GM12878 (cell line): ENCODE results near the gene ZNF546. TPM values are rescaled to one million over a fixed set of nuclear protein-coding genes. Genes with fewer than 3 reads are reported as not detected.

Experiments used
- ATAC-seq: fragments of 200-7000 bp; cut with Tn5 transposase; 3 replicates; pipeline ENCODE4 v1.9.1; 2020; ENCODE audit warnings: mild to moderate bottlenecking, moderate library complexity
- BruUV-seq: library from RNA; stranded (reverse); fragments of 400-500 nt; replicated peaks from 2 replicates; lab custom pipeline; 2021; lab: Mats Ljungman, UMichigan
- CTCF ChIA-PET: fragments of 300-600 bp; sonication (Branson Sonifier 250); formaldehyde crosslinking; extraction: SDS; loops from one replicate; lab custom pipeline; 2021; ENCODE audit warnings: inconsistent platforms; lab: Yijun Ruan, JAX
- POLR2A ChIA-PET: fragments of 350-600 bp; formaldehyde crosslinking; extraction: SDS; loops from one replicate; lab custom pipeline; 2021; ENCODE audit warnings: inconsistent platforms; lab: Charles Lee
- RAD21 ChIA-PET: fragments of 300-600 bp; sonication (Branson Sonifier 250); formaldehyde crosslinking; loops from one replicate; lab custom pipeline; 2023; ENCODE audit warnings: antibody characterized with exemption; ENCODE audit not compliant: unreplicated experiment; lab: Charles Lee
- SMC1A ChIA-PET: fragments of 300-600 bp; sonication (Branson Sonifier 250); formaldehyde crosslinking; loops from one replicate; lab custom pipeline; 2023; ENCODE audit not compliant: unreplicated experiment, uncharacterized antibody; lab: Charles Lee
- DNase-seq: peaks from one replicate; pipeline ENCODE4 v3.0.0-alpha.2; 2011; ENCODE audit warnings: low read depth, low spot score
- FAIRE-seq: peaks from 3 replicates; lab custom pipeline; 2011; peaks lifted over from hg19 to GRCh38; lab: Jason Lieb, UNC
- H2AFZ ChIP-seq: 2 replicates; pipeline ENCODE4 v1.6.0; 2011; ENCODE audit warnings: low read depth, low read length, control low read depth; ENCODE audit not compliant: control insufficient read depth
- H3K27ac ChIP-seq: 2 replicates; pipeline ENCODE4 v1.5.1; 2011; ENCODE audit warnings: control low read depth; ENCODE audit not compliant: control insufficient read depth, insufficient read depth
- H3K27me3 ChIP-seq, 2 experiments: replicated peaks in 1 of 2; 2 replicates each; pipeline versions ENCODE4 v1.6.0 to v1.6.1; 2011; ENCODE audit warnings: low read length in 1 of 2; ENCODE audit not compliant: control insufficient read depth in 2 of 2, insufficient read depth in 2 of 2
- H3K36me3 ChIP-seq, 2 experiments: 2 replicates each; pipeline ENCODE4 v1.5.1; 2011; ENCODE audit warnings: low read length in 1 of 2; ENCODE audit not compliant: control insufficient read depth in 2 of 2, insufficient read depth in 2 of 2
- H3K4me1 ChIP-seq: 2 replicates; pipeline ENCODE4 v1.6.1; 2011; ENCODE audit warnings: mild to moderate bottlenecking, low read length, moderate library complexity, mixed read lengths; ENCODE audit not compliant: control insufficient read depth, insufficient read depth
- H3K4me2 ChIP-seq: 2 replicates; pipeline ENCODE4 v1.6.0; 2011; ENCODE audit warnings: control low read depth; ENCODE audit not compliant: control insufficient read depth, insufficient read depth
- H3K4me3 ChIP-seq: fragments of 200-600 bp; sonication (generic); 2 replicates; pipeline ENCODE4 v1.5.1; 2016
- H3K79me2 ChIP-seq: 2 replicates; pipeline ENCODE4 v1.6.0; 2011; ENCODE audit warnings: low read length; ENCODE audit not compliant: control insufficient read depth, insufficient read depth
- H3K9ac ChIP-seq: 2 replicates; pipeline ENCODE4 v1.8.0; 2011; ENCODE audit warnings: low read length, control low read depth, mixed read lengths; ENCODE audit not compliant: control insufficient read depth, insufficient read depth
- H3K9me3 ChIP-seq: replicated peaks from 3 replicates; pipeline ENCODE4 v1.5.1; 2011; ENCODE audit warnings: mild to moderate bottlenecking, low read length; ENCODE audit not compliant: control insufficient read depth, insufficient read depth
- H4K20me1 ChIP-seq: 2 replicates; pipeline ENCODE4 v1.6.0; 2011; ENCODE audit not compliant: control insufficient read depth, insufficient read depth
- BCL11A ChIP-seq: IDR thresholded peaks from 2 replicates; pipeline ENCODE4 v1.6.1; 2011; ENCODE audit warnings: low read depth, low read length
- DPF2 ChIP-seq: fragments of 450-650 bp; IDR thresholded peaks from 2 replicates; pipeline ENCODE4 v1.6.1; 2017; ENCODE audit warnings: mild to moderate bottlenecking
- EP300 ChIP-seq, 2 experiments: fragments of 150-350 bp in 1 of 2; IDR thresholded peaks; 2 replicates each; pipeline ENCODE4 v1.6.1; 2011 to 2012; ENCODE audit warnings: low read depth in 2 of 2, low read length in 2 of 2, borderline replicate concordance in 1 of 2, improper control_type of control experiment in 1 of 2, inconsistent platforms in 1 of 2; ENCODE audit not compliant: control insufficient read depth in 1 of 2
- HCFC1 ChIP-seq: fragments of 150-350 bp; IDR thresholded peaks from 2 replicates; pipeline ENCODE4 v1.6.1; 2014; ENCODE audit warnings: low read length
- NFYA ChIP-seq: IDR thresholded peaks from 2 replicates; pipeline ENCODE4 v1.6.1; 2011; ENCODE audit warnings: low read depth, mild to moderate bottlenecking, low read length, improper control_type of control experiment, borderline replicate concordance
- NR2C1 ChIP-seq: fragments of 450-650 bp; IDR thresholded peaks from 2 replicates; pipeline ENCODE4 v1.6.1; 2017; ENCODE audit warnings: antibody characterized with exemption, mild to moderate bottlenecking, moderate library complexity
- NR2C2 ChIP-seq: IDR thresholded peaks from 2 replicates; pipeline ENCODE4 v1.6.1; 2011; ENCODE audit warnings: borderline replicate concordance, low read depth; ENCODE audit not compliant: control insufficient read depth, insufficient read length
- NRF1 ChIP-seq: conservative IDR thresholded peaks from 2 replicates; pipeline ENCODE4 v1.6.1; 2011; ENCODE audit warnings: mild to moderate bottlenecking, low read depth, low read length, improper control_type of control experiment
- TCF12 ChIP-seq: IDR thresholded peaks from 2 replicates; pipeline ENCODE4 v1.6.1; 2011; ENCODE audit warnings: low read depth, mild to moderate bottlenecking, low read length
- ZBED1 ChIP-seq: IDR thresholded peaks from 2 replicates; pipeline ENCODE4 v1.6.1; 2016; ENCODE audit warnings: borderline replicate concordance
- ZSCAN29 ChIP-seq: fragments of 450-650 bp; IDR thresholded peaks from 2 replicates; pipeline ENCODE4 v1.6.1; 2017; ENCODE audit warnings: mild to moderate bottlenecking, moderate library complexity
- WGBS: methylation state at CpG from one replicate; pipeline ENCODE4 v1.1.6; 2016; ENCODE audit warnings: low lambda C conversion rate; ENCODE audit not compliant: insufficient replicate concordance, insufficient coverage; ENCODE audit errors: missing lambda C conversion rate; 5-methylcytosine and 5-hydroxymethylcytosine counted together
- in situ Hi-C: fragments of 300-500 bp; cut with MboI; formaldehyde crosslinking; loops from 9 replicates; pipeline ENCODE4 v1.14.3; 2018; ENCODE audit warnings: mixed read lengths
- intact Hi-C: fragments of 100-400 bp; cut with micrococcal nuclease; formaldehyde crosslinking; loops from one replicate; pipeline ENCODE4 v1.14.2; 2022; ENCODE audit not compliant: unreplicated experiment
- polyA plus RNA-seq, 11 experiments: library from polyadenylated mRNA; depleted of rRNA in 4 of 11; unstranded in 6 of 11; stranded (reverse) in 5 of 11; fragments of >200 nt; fragmentation: Nextera tagmentation in 4 of 11; fragmentation: Illumina TruSeq in 1 of 11; extraction: Ambion mirVana in 4 of 11; extraction: Trizol in 1 of 11; gene quantifications; 1 replicate in 1 of 11; 2 replicates in 10 of 11; pipeline versions ENCODE4 v1.2.1 to v1.2.3, GENCODE V29; 2011 to 2016; ENCODE audit warnings: inconsistent platforms in 2 of 11, missing spikeins in 2 of 11, low read depth in 1 of 11
- total RNA-seq, 4 experiments: library from RNA; depleted of rRNA in 3 of 4; stranded (reverse); fragments of >200 nt in 3 of 4; fragmentation: Illumina TruSeq in 1 of 4; extraction: Trizol in 1 of 4; gene quantifications; 2 replicates each; pipeline versions ENCODE4 v1.2.1 to v1.2.3, GENCODE V29; 2013 to 2021

ZNF546 gene
- total and polyA plus RNA-seq, 10 of the 15 experiments (the other 5 are each of a cell fraction or from before 2014, with no cell fraction given), result 0.88 to 4.1 (median 2.4) TPM

DNA sequence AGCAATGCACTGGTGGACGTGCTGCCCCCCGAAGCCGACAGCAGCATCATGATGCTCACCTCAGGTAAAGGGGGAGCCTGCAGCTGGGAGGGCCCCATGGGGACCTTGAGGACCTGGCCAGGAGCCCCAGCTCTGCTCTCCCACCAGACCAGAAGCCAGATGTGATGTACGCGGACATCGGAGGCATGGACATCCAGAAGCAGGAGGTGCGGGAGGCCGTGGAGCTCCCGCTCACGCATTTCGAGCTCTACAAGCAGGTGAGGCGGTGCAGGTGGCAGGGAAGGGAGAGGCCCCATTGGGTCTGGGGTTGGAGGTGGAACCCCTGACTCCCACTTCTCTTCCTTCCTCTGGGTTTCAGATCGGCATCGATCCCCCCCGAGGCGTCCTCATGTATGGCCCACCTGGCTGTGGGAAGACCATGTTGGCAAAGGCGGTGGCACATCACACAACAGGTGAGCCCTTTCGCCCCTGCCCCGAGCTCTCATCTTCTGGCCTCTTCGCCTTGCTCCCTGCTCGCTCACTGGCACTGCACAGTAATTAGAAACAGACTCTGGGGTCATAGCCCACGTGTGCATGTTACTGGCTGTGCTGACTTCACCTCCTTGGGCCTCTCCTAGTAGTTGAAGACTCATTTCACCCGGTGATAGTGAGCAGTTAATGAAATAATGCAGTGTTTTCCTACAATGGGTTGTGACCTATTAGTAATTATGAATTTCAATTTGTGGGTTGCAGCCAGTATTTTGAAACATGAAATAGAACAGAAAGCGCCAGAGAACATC is 22.3 kb upstream of the ZNF546 start:
- peaks cover 18 to 43% of the 10 kb centered on the region in 2 experiments for H3K36me3 ChIP-seq
- DNase-seq, result no peak
- H3K79me2 ChIP-seq, result peaks cover 20% of the 10 kb centered on the region
- BruUV-seq, result no TSS peak
- TF ChIP-seq ZBED1, result no peak
- no peak for TF ChIP-seq NR2C2
- no peak for TF ChIP-seq NR2C1
- TF ChIP-seq EP300 (IDR thresholded peaks at IDR 0.05; ENCODE audit: borderline replicate concordance in 1 of 2, control insufficient read depth in 1 of 2, low read depth in 2 of 2, low read length in 2 of 2), result no peak
- TF ChIP-seq NRF1, result no peak
- no peak for TF ChIP-seq TCF12
- no peak for TF ChIP-seq NFYA
- no peak for TF ChIP-seq HCFC1
- TF ChIP-seq ZSCAN29, result no peak
- no peak for TF ChIP-seq BCL11A
- TF ChIP-seq DPF2, result no peak
- 95% methylated on average over 22 of the region's 24 CpGs for WGBS
- ATAC-seq, result no peak
- no peaks in the 10 kb centered on the region; the same call in 2 of the 3 replicates for H3K9me3 ChIP-seq
- in situ Hi-C loops (no loop called here), intact Hi-C loops (loop anchor here (5.0 to 10.0 kb wide), 2 partner anchors 80 to 297 kb away; no protein-coding TSS in a partner anchor)
- POLR2A ChIA-PET, result no interaction called here
- FAIRE-seq, result no peak
- no peak overlapping the region for H3K9ac ChIP-seq
- H4K20me1 ChIP-seq, result no peaks in the 10 kb centered on the region
- H3K4me2 ChIP-seq, result no peak overlapping the region
- CTCF ChIA-PET, result no interaction called here
- no peaks in the 10 kb centered on the region for H3K27me3 ChIP-seq
- H3K4me3 ChIP-seq, result no peak overlapping the region
- peaks cover 2% of the 10 kb centered on the region; the same call in 1 of the 2 replicates for H3K4me1 ChIP-seq
- no peak overlapping the region for H3K27ac ChIP-seq
- SMC1A ChIA-PET, result no interaction called here
- H2AFZ ChIP-seq, result no peak overlapping the region
- RAD21 ChIA-PET, result no interaction called here
